Suprapubic skin (tissue), 3 donors: ENCODE results near the gene TET1.

Experiments used
- POLR2A ChIP-seq, 2 donors: fragments of 450-650 bp; IDR thresholded peaks; one replicate each; pipeline ENCODE4 v1.6.1; 2017; ENCODE audit warnings: antibody characterized with exemption in 2 of 2, mild to moderate bottlenecking in 2 of 2, moderate library complexity in 2 of 2
- TF ChIP-seq, protein P1 (sequence below), 2 donors: fragments of 200-600 bp in 1 of 2; fragments of 450-650 bp in 1 of 2; sonication (generic) in 1 of 2; IDR thresholded peaks; one replicate each; pipeline ENCODE4 v1.5.1; 2016 to 2019; ENCODE audit warnings: antibody characterized with exemption in 2 of 2, mild to moderate bottlenecking in 1 of 2, moderate library complexity in 1 of 2

DNA sequence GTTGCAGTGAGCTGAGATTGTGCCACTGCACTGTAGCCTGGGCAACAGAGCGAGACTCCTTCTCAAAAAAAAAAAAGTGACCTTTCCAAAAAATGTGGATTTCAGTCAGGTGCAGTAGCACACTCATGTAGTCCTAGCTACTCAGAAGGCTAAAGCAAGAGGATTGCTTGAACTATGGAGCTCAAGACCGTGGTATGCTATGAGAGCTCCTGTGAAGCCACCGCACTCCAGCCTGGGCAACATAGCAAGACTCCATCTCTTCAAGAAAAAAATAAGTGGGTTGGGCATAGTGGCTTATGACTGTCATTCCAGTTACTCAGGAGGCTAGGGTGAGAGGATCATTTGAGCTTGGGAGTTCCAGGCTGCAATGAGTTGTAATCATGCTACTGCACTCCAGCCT, 51.1 kb downstream of the TET1 start:
- TF ChIP-seq, protein P1, sequence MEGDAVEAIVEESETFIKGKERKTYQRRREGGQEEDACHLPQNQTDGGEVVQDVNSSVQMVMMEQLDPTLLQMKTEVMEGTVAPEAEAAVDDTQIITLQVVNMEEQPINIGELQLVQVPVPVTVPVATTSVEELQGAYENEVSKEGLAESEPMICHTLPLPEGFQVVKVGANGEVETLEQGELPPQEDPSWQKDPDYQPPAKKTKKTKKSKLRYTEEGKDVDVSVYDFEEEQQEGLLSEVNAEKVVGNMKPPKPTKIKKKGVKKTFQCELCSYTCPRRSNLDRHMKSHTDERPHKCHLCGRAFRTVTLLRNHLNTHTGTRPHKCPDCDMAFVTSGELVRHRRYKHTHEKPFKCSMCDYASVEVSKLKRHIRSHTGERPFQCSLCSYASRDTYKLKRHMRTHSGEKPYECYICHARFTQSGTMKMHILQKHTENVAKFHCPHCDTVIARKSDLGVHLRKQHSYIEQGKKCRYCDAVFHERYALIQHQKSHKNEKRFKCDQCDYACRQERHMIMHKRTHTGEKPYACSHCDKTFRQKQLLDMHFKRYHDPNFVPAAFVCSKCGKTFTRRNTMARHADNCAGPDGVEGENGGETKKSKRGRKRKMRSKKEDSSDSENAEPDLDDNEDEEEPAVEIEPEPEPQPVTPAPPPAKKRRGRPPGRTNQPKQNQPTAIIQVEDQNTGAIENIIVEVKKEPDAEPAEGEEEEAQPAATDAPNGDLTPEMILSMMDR (IDR thresholded peaks at IDR 0.05) = no peak
- no peak for TF ChIP-seq POLR2A (IDR thresholded peaks at IDR 0.05)
